GM19324 (cell line): Measurements from ENCODE around the gene SLC26A9.
"Not testable (repeated sequence)": the region's sequence is repeated elsewhere in the genome, so short reads cannot be mapped to it uniquely, and the experiment has no call there.

Experiments
- ATAC-seq: cut with Tn5 transposase; IDR thresholded peaks from one replicate; pipeline ENCODE4 v1.9.1; 2021; ENCODE audit warnings: mild to moderate bottlenecking, moderate library complexity; ENCODE audit not compliant: unreplicated experiment, low FRiP score

Gene SLC26A9

GRCh38 chr1:205913451-205914154 is 29.7 kb downstream of the SLC26A9 start:
- no peak for ATAC-seq

DNA sequence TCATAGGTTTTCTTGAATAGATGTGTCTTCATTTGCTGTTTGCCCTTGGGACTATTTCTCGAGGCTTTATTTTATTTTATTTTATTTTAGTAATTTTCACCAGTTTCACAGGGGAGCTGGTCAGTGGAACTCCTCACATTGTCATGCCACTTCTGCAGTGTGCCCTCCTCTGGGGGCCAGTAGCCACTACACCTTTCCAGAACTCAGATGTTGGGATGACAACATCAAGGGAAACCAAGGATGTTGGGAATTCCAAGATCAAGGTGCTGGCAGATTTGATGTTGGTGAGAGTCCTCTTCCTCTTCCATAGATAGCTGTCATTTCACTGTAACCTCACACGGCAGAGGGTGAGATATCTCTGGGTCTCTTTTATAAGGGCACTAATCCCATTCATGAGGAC is 35.5 kb downstream of the SLC26A9 start:
- ATAC-seq, result no peak

DNA sequence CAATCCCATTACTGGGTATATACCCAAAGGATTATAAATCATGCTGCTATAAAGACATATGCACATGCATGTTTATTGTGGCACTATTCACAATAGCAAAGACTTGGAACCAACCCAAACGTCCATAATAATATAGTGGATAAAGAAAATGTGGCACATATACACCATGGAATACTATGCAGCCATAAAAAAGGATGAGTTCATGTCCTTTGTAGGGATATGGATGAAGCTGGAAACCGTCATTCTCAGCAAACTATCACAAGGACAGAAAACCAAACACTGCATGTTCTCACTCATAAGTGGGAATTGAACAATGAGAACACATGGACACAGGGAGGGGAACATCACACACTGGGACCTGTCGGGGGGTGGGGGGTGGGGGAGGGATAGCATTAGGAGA is 38.2 kb downstream of the SLC26A9 start:
- ATAC-seq, result not testable (repeated sequence)

GRCh38 chr1:205896351-205896750 is 46.9 kb downstream of the SLC26A9 start:
- no peak for ATAC-seq

DNA sequence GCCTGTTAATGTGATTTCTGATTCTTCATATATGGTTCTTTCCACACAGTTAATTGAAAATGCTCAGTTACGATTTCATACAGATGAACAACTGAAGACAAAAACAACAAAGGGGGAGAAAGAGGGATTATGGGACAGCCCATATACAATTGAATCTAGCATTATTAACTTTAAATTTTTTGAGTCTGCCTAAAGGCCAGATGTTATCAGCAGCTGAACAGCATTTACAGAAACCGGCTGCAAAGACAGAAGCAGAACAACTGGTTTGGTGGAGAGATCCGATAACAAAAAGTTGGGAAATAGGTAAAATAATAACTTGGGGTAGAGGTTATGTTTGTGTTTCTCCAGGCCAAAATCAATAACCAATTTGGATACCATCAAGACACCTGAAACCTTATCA is 49.1 kb downstream of the SLC26A9 start:
- not testable (repeated sequence) for ATAC-seq

GRCh38 chr1:205892175-205892574 is 51.1 kb downstream of the SLC26A9 start:
- not testable (repeated sequence) for ATAC-seq

GRCh38 chr1:205891481-205891880 is 51.8 kb downstream of the SLC26A9 start:
- not testable (repeated sequence) for ATAC-seq

DNA sequence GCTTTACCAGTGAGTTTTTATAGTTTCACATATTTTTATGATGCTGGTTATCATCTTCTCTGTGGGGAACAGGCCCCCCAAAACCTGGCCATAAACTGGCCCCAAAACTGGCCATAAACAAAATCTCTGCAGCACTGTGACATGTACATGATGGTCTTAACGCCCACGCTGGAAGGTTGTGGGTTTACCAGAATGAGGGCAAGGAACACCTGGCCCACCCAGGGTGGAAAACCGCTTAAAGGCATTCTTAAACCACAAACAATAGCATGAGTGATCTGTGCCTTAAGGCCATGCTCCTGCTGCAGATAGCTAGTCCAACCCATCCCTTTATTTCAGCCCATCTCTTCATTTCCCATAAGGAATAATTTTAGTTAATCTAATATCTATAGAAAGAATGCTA is 52.6 kb downstream of the SLC26A9 start:
- not testable (repeated sequence) for ATAC-seq

DNA sequence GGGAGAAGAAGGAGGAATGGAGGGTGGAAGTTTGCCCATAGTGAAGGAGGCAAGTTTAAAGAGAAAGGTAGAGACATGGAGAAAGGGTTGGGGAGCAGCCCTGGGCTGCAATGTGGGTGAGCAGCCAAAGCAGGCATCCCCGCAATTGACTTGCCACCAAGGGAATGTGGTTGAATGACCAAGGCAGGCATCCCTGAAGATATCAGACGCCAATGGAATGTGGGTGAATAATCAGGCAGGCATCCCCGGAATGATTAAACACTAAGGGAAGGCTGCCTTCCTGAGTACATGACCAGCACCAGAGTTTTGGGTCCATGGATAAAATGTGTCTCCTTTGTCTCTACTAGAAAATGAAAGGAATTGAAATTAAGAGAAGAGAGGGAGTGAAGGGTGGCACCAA is 53.5 kb downstream of the SLC26A9 start:
- not testable (repeated sequence) for ATAC-seq

DNA sequence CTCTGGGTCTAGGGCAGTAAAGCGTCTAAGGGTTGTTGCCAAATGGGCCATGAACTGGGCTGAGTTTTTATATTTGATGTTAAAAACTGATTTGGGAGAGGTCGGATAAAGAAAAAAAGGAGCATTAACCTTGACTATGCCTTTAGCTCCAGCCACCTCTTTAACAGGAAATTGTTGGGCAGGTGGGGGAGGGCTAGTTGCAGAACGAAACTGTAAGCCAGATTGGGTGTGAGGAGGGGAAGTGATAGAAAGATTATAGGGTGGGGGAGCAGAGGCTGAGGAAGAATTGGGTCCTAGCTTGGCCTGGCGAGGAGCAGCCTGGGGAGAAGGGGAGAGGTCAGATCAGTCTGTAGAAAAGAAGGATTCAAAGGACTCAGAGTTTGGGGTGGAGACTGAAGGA is 54.2 kb downstream of the SLC26A9 start:
- not testable (repeated sequence) for ATAC-seq

DNA sequence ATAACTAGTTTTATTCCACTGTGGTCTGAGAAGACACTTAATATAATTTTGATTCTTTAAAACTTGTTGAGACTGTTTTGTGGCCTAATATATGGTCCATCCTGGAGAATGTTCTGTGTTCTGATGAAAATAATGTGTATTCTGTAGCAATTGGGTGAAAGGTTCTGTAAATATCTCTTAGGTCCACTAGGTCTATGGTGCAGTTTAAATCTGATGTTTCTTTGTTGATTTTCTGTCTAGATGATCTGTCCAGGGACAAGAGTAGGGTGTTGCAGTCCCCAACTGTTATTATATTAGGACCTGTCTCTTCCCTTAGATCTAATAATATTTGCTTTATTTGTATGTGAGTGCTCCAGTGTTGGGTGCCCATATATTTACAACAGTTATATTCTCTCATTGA is 59.5 kb downstream of the SLC26A9 start:
- ATAC-seq, result no peak

DNA sequence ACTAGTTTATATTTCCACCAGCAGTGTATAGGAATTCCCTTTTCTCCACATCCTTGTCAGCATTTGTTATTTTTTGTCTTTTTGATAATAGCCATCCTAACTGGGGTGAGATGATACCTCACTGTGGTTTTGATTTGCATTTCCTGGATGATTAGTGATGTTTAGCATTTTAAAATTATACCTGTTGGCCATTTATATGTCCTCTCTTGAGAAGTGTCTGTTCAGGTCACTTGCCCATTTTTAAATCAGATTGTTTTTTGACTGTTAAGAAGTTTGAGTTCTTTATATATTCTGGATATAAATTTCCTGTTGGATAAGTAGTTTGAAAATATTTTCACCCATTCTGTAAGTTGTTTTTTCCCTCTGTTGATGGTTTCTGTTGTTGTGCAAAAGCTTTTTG is 62.3 kb downstream of the SLC26A9 start:
- no peak for ATAC-seq

GRCh38 chr1:205879974-205880373 is 63.3 kb downstream of the SLC26A9 start:
- no peak for ATAC-seq

DNA sequence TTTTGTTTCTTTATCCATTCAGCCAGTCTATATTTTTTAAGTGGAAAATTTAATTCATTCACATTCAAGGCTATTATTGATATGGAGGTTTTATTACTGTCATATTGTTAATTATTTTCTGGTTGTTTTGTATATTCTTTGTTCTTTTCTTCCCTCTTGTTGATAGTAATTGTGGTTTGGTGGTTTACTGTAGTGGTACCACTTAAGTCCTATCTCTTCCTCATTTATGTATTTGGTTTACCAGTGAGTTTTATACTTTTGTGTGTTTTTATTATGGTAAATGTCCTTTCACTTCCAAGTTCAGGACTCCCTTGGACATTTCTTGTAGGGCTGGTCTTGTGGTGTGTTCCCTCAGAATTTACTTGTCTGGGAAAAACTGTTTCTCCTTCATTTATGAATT is 65.2 kb downstream of the SLC26A9 start:
- ATAC-seq, result no peak

DNA sequence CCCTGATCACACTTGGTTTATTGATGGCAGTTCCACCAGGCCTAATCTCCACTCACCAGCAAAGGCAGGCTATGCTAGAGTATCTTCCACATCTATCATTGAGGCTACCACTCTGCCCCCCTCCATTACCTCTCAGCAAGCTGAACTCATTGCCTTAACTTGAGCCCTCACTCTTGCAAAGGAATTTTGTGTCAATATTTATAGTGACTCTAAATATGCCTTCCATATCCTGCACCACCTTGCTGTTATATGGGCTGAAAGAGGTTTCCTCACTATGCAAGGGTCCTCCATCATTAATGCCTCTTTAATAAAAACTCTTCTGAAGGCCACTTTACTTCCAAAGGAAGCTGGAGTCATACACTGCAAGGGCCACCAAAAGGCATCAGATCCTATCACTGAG is 70.1 kb downstream of the SLC26A9 start:
- ATAC-seq, result not testable (repeated sequence)

GRCh38 chr1:205870236-205870635 is 73.0 kb downstream of the SLC26A9 start:
- no peak for ATAC-seq
